A673 (cell line): ENCODE results near the gene HPS4.

Experiments
- CTCF ChIP-seq: fragments of 300-800, 200-600 bp; sonication (generic); conservative IDR thresholded peaks from 2 replicates; pipeline ENCODE4 v1.5.1; 2017; ENCODE audit warnings: low read depth, mild to moderate bottlenecking, antibody characterized with exemption, low read length, moderate library complexity, mixed read lengths
- EZH2 ChIP-seq: fragments of 200-600 bp; sonication (generic); IDR thresholded peaks from 2 replicates; pipeline ENCODE4 v1.6.1; 2017; ENCODE audit warnings: borderline replicate concordance, low read depth, mild to moderate bottlenecking, mixed read lengths, antibody characterized with exemption, low read length; ENCODE audit not compliant: poor library complexity, severe bottlenecking

- TF ChIP-seq CTCF (no peak), EZH2 (no peak)
Measured at GRCh38 chr22:26481112-26481693, 2.4 kb downstream of the HPS4 start.
